Mammary epithelial cell (primary cell): Measurements from ENCODE around the gene SLCO1B3.

Experiments used
- CTCF ChIP-seq, 2 donors: IDR thresholded peaks in 1 of 2; conservative IDR thresholded peaks in 1 of 2; 2 replicates each; pipeline ENCODE4 v1.5.1; 2011 to 2012; ENCODE audit warnings: inconsistent platforms in 2 of 2, low read length in 2 of 2, mild to moderate bottlenecking in 2 of 2, control low read depth in 1 of 2, low read depth in 1 of 2; ENCODE audit not compliant: insufficient read depth in 1 of 2; ENCODE audit errors: extremely low read depth in 1 of 2
- EZH2 ChIP-seq: IDR thresholded peaks from 2 replicates; pipeline ENCODE4 v1.6.1; 2012; ENCODE audit warnings: low read length, inconsistent platforms, borderline replicate concordance

DNA sequence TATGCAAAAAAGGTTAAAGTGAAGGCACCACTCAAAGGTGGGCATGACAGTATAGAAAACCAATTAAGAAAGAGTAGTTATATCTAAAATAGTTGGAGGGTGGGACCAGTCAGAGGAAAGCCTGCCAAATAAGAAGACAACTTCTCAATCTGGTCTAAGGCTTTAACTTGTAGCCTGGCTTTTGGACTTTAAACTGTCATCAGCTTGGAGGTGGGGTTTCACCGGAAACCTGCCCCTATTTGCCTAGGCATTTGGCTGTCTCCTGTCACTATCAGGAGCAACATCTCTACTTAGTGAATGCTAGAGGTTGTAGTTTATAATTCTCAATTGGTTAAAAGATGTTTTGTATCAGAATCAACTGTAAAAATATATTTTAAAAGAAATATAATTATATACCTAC lies 107.3 kb downstream of the SLCO1B3 start:
- TF ChIP-seq CTCF (conservative IDR thresholded peaks at IDR 0.05 in 1 of 2, IDR thresholded peaks at IDR 0.05 in 1 of 2; ENCODE audit: extremely low read depth in 1 of 2, insufficient read depth in 1 of 2, low read depth in 1 of 2, low read length in 2 of 2), result no peak
- no peak for TF ChIP-seq EZH2
